ENCODE measurements around the gene VAV3.
"Not testable (repeated sequence)": the region's sequence is repeated elsewhere in the genome, so short reads cannot be mapped to it uniquely, and the experiment has no call there.

The VAV3 gene

GRCh38 chr1:107935396-107936064 is 29.4 kb downstream of the VAV3 start:
- peak; percentile 32 to 36 for DNase-seq

- no peak for DNase-seq
These were observed 30.4 kb downstream of the VAV3 start for GRCh38 chr1:107934578-107934977.

- DNase-seq = no peak
These were observed 31.2 kb downstream of the VAV3 start for GRCh38 chr1:107933736-107934135.

DNA sequence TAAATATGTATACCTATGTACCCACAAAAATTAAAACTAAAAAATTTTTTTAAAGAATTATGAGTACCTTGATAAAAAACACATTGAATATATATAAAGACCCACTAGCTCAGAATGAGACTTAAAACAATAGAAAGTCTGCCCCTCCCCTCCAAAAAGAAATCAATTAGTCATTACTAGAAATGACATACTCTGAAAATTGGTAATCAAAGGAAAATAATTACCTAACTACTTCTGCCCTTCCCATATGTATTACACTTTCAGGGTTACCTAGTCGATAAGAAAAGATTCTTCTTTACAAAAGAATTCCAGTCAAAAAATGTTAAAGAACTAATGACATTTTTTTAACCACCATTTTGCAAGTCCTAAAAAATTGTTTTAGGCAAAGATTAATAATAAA is 34.7 kb downstream of the VAV3 start:
- DNase-seq = no peak

DNA sequence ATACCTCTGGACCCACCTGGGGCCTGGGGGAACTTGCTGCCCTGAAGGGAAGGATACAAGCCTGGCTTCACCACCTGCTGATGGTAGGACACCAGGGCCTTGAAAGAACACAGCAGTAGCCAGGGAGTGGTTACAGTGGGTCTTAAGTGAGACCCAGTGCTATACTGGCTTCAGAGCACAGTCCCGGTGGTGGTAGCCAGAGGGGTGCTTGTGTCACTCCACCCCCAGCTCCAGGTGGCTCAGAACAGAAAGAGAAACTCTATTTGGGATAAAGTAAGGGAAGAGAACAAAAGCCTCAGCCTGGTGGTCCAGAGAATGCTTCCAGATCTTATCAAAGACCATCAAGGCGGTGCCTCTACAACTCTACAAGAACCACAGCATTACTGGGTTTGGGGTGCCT is 37.2 kb downstream of the VAV3 start:
- DNase-seq = no peak

DNA sequence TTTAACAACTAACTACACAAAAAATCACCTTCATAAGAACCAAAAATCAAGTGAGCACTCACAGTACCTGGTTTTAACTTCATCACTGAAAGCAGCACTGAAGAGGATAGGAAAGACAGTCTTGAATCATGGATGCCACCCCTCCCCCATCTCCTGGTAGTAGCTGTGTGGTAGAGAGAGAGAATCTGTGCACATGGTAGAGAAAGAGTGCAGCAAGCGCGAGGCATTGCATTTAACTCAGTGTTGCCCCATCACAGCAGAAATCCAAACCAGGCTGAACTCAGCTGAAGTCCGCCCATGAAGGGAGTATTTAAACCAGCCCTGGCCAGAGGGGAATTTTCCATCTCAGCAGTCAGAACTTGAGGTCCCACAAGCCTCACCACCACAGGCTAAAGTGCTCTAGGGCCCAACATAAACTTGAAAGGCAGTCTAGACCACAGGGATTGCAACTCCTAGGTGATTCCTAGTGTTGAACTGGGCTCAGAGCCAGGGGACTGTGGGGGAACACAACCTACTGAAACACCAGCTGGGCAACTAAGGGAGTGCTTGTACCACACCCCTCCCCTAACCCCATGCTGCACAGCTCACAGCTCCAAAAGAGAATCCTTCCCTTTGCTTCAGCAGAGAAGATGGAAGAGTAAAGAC is 38.4 kb downstream of the VAV3 start:
- DNase-seq = no peak

- no peak for DNase-seq
These were observed 39.4 kb downstream of the VAV3 start for GRCh38 chr1:107925565-107925964.

DNA sequence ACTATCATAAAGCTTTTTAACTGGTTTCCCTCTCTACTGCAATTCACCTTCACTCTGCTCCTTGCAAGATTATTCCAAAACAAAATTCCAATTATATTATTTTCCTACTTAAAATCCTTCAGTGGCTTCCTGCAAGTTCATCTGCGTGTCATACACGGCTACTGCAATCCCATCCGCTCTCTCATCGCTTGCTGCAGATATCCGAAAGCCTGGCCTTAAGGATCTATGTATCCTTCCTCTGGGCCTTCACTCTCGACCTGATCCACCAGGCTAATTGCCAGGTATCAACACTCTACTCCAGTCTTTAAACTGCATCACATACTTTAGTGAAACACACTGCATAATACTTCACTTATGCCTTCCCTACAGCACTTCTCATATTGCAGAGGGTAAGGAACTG is 44.0 kb downstream of the VAV3 start:
- no peak for DNase-seq

DNA sequence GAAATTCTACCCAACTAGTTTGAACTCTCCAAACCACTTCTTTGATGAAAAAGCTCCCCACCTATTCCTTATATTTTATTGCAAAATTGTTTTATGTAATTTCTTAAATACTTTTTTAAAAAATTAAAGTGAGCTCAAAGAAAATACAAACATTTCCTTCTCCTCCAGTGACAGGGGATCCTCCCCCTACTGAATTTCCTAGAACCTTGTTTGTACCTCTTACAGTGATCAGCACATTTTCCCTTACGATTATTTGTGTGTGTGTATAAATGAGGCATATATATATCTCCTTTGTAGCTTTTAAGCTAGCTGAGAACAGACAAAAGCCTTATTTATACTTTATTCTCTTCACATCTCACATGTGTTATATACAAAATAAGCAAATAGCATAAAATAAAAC is 44.4 kb downstream of the VAV3 start:
- no peak for DNase-seq

DNA sequence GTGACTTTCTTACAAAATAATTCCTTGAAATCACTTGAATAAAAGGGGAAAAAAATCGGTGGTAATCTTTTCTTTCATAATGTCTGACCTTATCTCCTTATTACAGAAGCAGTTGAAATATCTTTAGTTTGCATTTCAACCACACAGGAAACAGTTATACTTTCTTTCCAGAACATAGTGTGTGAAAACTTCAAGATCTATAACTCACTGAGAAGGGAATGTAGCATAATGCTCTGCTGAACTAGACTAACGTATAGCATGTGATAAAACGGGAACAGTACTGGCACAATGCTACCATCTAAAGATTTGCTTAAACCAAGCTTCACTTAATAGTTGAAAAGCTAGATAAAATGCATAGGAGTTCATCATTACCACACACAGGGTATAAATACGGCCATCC is 45.0 kb downstream of the VAV3 start:
- no peak for DNase-seq

DNA sequence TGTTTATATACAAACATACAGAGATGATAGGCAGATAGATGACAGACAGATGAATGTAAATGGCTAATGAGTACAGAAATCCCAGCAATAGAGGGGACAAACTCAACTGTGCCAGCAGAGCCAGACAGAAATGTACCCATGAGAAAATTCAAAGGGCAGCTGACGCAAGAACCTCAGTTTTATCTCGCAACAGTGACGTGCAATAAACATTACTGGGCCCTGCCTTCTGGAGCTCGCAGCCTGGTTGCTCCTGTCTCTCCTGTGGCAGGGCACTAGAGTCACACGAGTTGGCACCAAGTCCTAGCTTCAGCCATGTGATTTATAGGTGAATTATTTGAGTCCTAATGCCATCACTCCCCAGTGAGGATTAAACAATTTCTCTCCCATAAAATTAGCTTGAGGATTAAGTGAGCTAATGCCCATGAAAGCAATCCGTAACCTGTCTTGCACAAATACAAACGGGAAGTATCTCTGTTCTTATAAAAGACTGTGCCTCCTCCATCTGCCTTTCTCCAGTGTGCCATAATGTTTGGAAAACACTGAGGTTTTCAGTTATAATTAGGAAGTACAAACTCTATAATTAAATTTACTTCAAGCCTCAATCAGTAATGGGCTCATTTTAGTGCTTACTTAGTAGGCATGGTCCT is 50.7 kb downstream of the VAV3 start:
- no peak for DNase-seq

DNA sequence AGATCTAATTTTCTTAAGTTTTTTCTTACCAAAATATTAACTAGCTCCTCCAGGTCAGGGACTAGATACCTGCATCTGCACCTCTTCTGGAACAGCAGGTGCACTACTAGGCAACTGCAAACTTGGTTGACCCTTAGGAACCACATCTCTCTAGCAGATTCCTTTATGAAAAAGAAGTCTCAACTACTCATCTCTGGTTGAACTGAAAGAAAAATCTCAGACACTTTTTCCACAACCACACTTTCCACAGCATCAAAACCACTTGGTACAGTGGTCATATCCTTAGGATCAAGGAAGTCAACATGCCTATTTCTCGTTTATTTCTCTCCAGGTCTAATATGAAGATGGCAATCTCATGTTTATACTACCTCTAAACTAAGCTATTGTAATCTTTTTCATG is 52.3 kb downstream of the VAV3 start:
- no peak for DNase-seq

GRCh38 chr1:107900090-107900945 is 64.7 kb downstream of the VAV3 start:
- no peak for DNase-seq

- no peak for DNase-seq
These were observed 65.3 kb downstream of the VAV3 start for GRCh38 chr1:107899655-107900054.

GRCh38 chr1:107897438-107898345 is 67.3 kb downstream of the VAV3 start:
- peak in 1 of 2 donors; percentile 3 for DNase-seq

DNA sequence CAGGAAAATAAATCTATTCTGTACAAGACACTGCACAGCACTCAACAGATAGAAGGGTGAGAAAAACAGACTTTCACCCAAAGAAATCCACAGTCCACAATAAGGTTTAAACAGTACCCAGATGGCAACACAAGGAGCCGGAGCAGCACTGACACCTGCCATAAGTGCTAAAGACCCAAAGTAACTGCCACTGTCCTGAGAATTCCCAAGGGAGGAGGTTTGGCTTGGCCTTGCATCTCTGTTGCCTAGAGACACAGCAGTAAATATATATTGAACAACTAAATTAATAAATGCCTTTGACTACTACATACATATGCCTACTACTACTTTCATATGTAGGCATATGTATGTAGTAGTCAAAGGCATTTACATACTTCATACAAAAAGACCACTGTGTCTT is 68.0 kb downstream of the VAV3 start:
- no peak for DNase-seq

GRCh38 chr1:107896401-107896800 is 68.6 kb downstream of the VAV3 start:
- no peak for DNase-seq

DNA sequence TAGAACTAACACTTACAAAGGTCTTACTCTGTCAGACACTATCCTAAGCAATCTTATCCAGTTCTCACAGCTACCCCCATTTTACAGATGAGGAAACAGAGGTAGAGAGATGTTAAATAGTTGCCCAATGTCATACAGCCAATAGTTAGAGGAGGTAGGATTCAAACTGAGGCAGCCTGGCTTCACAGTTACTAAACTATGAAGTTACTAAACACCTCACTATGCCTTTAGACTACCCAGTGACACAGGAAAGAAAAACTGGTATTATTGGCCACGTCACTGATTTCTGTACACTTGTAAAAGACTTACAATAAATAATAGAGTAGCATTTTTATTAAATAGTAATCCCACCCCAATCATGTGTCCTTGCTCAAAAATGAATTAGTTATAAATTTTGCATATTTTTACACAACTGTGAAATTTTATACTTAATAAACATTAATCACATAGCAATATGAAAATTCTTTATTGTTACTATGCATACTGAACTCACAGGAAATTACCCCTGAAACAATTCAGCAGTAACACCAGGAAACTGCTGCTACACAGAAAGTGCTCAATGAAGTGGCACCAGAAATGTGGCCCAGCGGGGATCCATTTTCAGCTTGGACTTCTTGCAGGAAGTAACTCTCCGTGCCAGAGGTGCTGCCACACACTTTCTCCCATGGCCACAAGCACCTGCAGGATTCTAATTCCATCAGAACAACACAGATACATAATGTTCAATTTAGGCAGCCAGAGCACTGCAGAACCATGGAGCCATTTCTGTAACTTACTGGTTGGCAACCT is 69.4 kb downstream of the VAV3 start:
- DNase-seq = no peak

- no peak for DNase-seq
These were observed 70.4 kb downstream of the VAV3 start for GRCh38 chr1:107894605-107895004.

GRCh38 chr1:107893350-107893749 is 71.6 kb downstream of the VAV3 start:
- DNase-seq = not testable (repeated sequence)

GRCh38 chr1:107889524-107889923 is 75.5 kb downstream of the VAV3 start:
- no peak for DNase-seq

- no peak for DNase-seq
These were observed 81.4 kb downstream of the VAV3 start for GRCh38 chr1:107883562-107883961.

Measured in stimulated activated CD4-positive, alpha-beta T cell treated with anti-CD3 and anti-CD28 coated beads, Interleukin-2, amount 100 ng/mL, for 48 hours (primary cell).